ENCODE results near the gene GCK. TPM values are rescaled to one million over a fixed set of nuclear protein-coding genes. Genes with fewer than 3 reads are reported as not detected.
"Not testable (repeated sequence)": the region's sequence is repeated elsewhere in the genome, so short reads cannot be mapped to it uniquely, and the experiment has no call there.

The GCK gene
- total RNA-seq, 4 donors from 2014 or later: not detected

DNA sequence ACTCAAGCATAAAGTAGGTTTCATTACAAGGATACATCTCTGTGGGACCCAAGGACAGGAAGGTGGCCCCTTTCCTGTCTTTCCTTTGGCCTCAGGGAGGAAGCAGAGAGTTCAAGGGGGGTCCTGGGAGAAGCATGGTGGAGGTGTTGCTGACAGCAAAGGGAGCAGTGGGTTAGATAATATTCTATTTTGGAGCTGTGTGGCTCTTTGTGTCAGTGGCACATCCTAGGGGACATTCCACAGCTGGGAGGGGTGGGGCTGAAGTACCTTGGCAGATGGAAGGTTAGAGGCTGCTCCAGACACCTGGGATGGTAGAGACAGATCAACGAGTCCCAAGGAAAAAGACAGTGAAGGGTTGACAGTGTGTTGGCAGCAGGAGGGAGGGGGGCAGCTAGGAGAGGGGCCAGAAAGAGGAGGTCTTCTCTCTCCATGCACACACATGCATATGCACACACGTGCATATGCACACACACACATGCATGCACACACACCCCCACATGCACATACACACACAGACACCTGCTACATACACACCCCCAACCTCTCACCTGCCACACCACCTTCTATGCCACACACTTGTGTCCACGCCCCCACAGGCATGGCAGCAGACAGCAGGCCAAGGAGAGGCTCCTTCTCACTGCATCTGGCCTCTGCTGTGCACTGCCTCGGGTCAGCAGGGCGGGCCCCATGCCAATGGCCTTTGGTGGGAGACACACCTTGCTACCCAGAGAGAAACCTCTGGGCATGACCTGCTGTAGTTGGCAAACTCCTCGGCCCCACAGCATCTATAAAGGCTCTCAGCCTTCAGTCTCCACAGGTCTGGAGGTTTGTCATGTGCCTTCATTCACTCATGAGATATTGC, 60.3 kb downstream of the GCK start:
- H3K27me3 ChIP-seq: no peaks in the 10 kb centered on the region
- no peak overlapping the region for H3K27ac ChIP-seq
- H3K4me3 ChIP-seq: no peak overlapping the region
- H3K4me1 ChIP-seq: no peaks in the 10 kb centered on the region
- H3K36me3 ChIP-seq: no peaks in the 10 kb centered on the region
- TF ChIP-seq POLR2A (IDR thresholded peaks at IDR 0.05): no peak
- no peaks in the 10 kb centered on the region for H3K9me3 ChIP-seq
- DNase-seq: no peak

DNA sequence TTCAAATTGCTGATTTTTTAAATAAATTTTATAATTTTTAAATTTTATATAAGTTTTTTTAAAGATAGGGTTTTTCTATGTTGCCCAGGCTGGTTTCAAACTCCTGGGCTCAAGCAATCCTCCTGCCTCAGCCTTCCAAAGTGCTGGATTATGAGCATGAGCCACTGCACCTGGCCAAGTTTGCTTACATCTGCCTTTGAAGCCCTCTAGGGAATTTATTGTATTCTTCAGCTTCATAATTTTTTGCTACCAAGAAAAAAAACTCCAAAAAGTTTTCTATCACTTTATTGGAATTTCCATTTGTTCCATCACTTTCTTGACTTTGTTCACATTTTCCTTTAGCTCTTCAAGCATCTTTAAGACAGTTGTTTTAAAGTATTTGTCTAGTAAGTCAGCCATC, 62.1 kb downstream of the GCK start:
- Histone ChIP-seq H3K4me1 (peaks cover 0 to 6% (median 0%) of the 10 kb centered on the region in 4 donors), H3K4me3 (no peak overlapping the region), H3K36me3 (no peaks in the 10 kb centered on the region), H3K27ac (no peak overlapping the region), H3K9me3 (no peaks in the 10 kb centered on the region), H3K27me3 (no peaks in the 10 kb centered on the region)
- TF ChIP-seq POLR2A (IDR thresholded peaks at IDR 0.05): no peak
- TF ChIP-seq, protein P1, sequence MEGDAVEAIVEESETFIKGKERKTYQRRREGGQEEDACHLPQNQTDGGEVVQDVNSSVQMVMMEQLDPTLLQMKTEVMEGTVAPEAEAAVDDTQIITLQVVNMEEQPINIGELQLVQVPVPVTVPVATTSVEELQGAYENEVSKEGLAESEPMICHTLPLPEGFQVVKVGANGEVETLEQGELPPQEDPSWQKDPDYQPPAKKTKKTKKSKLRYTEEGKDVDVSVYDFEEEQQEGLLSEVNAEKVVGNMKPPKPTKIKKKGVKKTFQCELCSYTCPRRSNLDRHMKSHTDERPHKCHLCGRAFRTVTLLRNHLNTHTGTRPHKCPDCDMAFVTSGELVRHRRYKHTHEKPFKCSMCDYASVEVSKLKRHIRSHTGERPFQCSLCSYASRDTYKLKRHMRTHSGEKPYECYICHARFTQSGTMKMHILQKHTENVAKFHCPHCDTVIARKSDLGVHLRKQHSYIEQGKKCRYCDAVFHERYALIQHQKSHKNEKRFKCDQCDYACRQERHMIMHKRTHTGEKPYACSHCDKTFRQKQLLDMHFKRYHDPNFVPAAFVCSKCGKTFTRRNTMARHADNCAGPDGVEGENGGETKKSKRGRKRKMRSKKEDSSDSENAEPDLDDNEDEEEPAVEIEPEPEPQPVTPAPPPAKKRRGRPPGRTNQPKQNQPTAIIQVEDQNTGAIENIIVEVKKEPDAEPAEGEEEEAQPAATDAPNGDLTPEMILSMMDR (IDR thresholded peaks at IDR 0.05): no peak
- DNase-seq: no peak

DNA sequence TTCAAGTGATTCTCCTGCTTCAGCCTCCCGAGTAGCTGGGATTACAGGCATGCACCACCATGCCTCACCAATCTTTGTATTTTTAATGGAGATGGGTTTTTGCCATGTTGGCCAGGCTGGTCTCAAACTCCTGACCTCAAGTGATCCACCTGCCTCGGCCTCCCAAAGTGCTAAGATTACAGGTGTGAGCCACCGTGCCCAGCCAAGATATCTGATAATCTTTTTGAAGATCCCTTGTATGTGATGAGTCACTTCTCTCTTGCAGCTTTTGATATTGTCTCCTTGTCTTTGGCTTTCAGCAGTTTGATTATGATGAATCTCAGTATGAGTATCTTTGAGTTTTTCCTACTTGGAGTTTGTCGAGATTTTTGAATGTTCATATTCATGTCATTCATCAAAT, 62.7 kb downstream of the GCK start:
- not testable (repeated sequence) for H3K9me3 ChIP-seq, H3K4me3 ChIP-seq, H3K36me3 ChIP-seq, H3K27me3 ChIP-seq, H3K27ac ChIP-seq, DNase-seq
- peaks cover 0 to 12% (median 0%) of the 10 kb centered on the region in 4 donors for H3K4me1 ChIP-seq

DNA sequence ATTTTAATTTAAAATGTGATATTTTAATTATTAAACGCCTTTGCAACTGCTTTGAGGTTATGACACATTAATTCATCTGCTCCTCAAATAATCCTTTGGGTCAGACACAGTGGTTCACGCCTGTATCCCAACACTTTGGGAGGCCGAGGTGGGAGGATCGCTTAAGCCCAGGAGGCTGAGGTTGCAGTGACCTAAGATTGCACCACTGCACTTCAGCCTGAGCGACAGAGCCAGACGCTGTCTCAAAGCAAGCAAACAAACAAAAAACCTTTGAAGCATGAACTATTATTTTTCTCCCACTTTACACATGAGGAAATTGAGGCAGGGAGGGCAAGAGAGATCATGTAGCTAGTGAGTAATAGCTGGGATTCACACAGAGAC, 64.4 kb downstream of the GCK start:
- H3K27me3 ChIP-seq: no peaks in the 10 kb centered on the region
- no peak for DNase-seq
- no peaks in the 10 kb centered on the region for H3K9me3 ChIP-seq
- H3K4me1 ChIP-seq: peaks cover 0 to 13% (median 0%) of the 10 kb centered on the region in 4 donors
- H3K27ac ChIP-seq: no peak overlapping the region
- no peak for TF ChIP-seq POLR2A (IDR thresholded peaks at IDR 0.05)
- TF ChIP-seq, protein P1 (IDR thresholded peaks at IDR 0.05): no peak
- H3K4me3 ChIP-seq: no peak overlapping the region
- H3K36me3 ChIP-seq: no peaks in the 10 kb centered on the region

DNA sequence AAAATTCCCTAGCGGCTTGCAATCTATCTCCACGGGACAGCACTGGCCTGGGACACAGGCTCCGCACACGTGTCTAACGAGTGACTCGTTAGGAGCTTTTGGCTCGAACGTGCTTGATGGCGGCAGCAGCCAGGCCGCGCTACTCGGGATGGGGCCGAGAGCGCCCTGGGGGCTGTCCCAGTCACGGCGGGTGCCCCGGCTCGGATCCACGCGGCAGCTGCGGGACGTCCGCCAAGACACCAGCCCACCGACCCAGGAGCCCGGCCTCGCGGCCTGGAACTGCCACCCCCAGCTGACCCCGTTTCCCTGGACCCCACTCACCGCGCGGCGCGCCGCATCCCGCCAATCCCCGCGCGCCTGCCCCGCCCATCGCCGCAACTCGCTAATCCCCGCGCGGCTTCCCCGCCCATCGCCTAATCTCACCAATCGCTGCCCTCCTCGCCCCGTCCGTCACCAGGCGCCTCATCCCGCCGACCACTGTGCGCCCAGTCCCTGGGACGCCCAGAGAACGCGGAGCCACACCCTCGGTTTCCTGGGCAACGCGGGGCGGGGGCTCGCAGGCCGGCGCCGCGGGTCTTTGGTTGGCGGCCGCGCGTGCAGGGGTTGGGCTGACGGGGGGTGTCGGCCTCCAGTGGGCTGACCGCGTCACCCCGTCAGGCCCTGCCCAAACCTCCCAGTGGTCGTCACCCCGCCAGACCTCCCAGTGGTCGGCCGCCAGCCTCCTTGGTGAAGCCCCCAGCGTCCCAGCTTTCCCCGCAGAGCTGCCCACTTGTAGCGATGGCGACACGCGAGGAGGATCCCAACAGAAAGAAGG, 65.8 kb downstream of the GCK start, which contains the start of gene POLD2:
Gene POLD2 (minus strand): TSS at position 359 of the 814 bp plus-strand sequence. CDS start 1,495 bp downstream, outside the sequence.
- TF ChIP-seq POLR2A (IDR thresholded peaks at IDR 0.05): peak; percentile 18 to 42
- TF ChIP-seq, protein P1 (IDR thresholded peaks at IDR 0.05): peak in 1 of 6 experiments; percentile 21

DNA sequence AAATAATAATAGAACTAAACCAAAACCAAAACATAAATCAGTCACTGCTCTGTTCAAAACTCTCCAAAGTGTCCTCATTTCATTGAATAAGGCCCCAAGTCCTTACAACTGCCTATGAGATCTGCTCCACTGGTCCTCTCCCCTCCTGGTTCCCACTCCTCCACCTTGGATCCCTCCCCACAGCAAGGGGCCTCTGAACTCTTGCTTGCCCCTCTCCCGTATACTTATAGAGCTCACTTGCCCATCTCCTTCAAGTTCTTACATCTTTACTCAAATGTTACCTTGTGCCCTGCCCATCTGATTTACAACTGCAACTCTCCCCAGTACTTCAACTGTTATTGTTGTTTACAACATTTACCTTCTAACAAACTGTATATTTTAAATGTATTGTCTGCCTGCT, 66.7 kb downstream of the GCK start:
- no peak for DNase-seq
- Histone ChIP-seq H3K4me3 (peak overlapping the region; percentile 65 to 88 (median 81)), H3K27ac (peak overlapping the region in 2 of 4 donors; percentile 61 to 86), H3K27me3 (no peaks in the 10 kb centered on the region), H3K36me3 (peaks cover 0 to 10% (median 0%) of the 10 kb centered on the region in 3 donors), H3K9me3 (no peaks in the 10 kb centered on the region), H3K4me1 (peaks cover 0 to 13% (median 0%) of the 10 kb centered on the region in 4 donors)
- TF ChIP-seq, protein P1 (IDR thresholded peaks at IDR 0.05): no peak
- TF ChIP-seq POLR2A (IDR thresholded peaks at IDR 0.05): no peak

More for the DNA sequence above, 65.8 kb downstream of the GCK start, which contains the start of gene POLD2:
- H3K9me3 ChIP-seq: no peaks in the 10 kb centered on the region
- H3K4me3 ChIP-seq: peak within 1 kb of the TSS; percentile 65 to 88 (median 81)
- DNase-seq: peak; percentile 96 to 98 (median 98)
- H3K36me3 ChIP-seq: peaks cover 0 to 6% (median 0%) of the 10 kb centered on the region in 3 donors
- peak within 1 kb of the TSS; percentile 61 to 86 (median 81) for H3K27ac ChIP-seq
- peaks cover 0 to 13% (median 0%) of the 10 kb centered on the region in 4 donors for H3K4me1 ChIP-seq
- H3K27me3 ChIP-seq: no peaks in the 10 kb centered on the region

All from Peyer's patch (tissue), 4 donors.